Activated naive CD8-positive, alpha-beta T cell (primary cell): Measurements from ENCODE around the gene OR8B4.
"Not testable (repeated sequence)": the region's sequence is repeated elsewhere in the genome, so short reads cannot be mapped to it uniquely, and the experiment has no call there.

Experiments
- H3K27ac Mint-ChIP-seq: one replicate; pipeline ENCODE4 v1.8.0; 2021; ENCODE audit warnings: mixed read lengths
- H3K27me3 Mint-ChIP-seq: one replicate; pipeline ENCODE4 v1.8.0; 2021; ENCODE audit warnings: mixed read lengths
- H3K36me3 Mint-ChIP-seq: one replicate; pipeline ENCODE4 v1.8.0; 2021; ENCODE audit warnings: mixed read lengths
- H3K4me1 Mint-ChIP-seq: one replicate; pipeline ENCODE4 v1.8.0; 2021; ENCODE audit warnings: low read depth, mixed read lengths
- H3K4me3 Mint-ChIP-seq: one replicate; pipeline ENCODE4 v1.8.0; 2021; ENCODE audit warnings: mild to moderate bottlenecking, mixed read lengths
- H3K9me3 Mint-ChIP-seq: one replicate; pipeline ENCODE4 v1.8.0; 2021; ENCODE audit warnings: low read depth, mixed read lengths

Gene OR8B4, protein sequence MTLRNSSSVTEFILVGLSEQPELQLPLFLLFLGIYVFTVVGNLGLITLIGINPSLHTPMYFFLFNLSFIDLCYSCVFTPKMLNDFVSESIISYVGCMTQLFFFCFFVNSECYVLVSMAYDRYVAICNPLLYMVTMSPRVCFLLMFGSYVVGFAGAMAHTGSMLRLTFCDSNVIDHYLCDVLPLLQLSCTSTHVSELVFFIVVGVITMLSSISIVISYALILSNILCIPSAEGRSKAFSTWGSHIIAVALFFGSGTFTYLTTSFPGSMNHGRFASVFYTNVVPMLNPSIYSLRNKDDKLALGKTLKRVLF

DNA sequence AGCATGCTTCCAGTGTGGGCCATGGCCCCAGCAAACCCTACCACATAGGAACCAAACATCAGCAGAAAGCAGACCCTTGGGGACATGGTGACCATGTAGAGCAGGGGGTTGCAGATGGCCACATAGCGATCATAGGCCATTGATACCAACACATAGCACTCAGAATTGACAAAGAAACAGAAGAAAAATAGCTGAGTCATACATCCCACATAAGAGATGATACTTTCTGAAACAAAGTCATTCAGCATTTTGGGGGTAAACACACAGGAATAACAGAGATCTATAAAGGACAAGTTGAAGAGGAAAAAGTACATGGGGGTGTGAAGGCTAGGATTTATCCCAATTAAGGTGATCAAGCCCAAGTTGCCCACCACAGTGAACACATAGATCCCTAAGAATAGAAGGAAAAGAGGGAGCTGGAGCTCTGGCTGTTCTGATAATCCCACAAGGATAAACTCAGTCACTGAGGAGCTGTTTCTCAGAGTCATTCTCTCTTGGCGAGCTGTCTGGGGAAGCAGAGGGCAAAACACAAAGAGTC, at the start of gene OR8B4:
Gene OR8B4, minus strand, starts transcription at position 488 of the 538 bp plus-strand sequence. Its CDS starts 0 bp downstream, at position 488.
- H3K27ac Mint-ChIP-seq = no peak within 1 kb of the TSS
- H3K36me3 Mint-ChIP-seq = no peaks in the 10 kb centered on the region
- H3K9me3 Mint-ChIP-seq = peaks cover under 1% of the 10 kb centered on the region
- no peaks in the 10 kb centered on the region for H3K4me1 Mint-ChIP-seq
- H3K4me3 Mint-ChIP-seq = no peak within 1 kb of the TSS
- H3K27me3 Mint-ChIP-seq = peaks cover 5% of the 10 kb centered on the region

DNA sequence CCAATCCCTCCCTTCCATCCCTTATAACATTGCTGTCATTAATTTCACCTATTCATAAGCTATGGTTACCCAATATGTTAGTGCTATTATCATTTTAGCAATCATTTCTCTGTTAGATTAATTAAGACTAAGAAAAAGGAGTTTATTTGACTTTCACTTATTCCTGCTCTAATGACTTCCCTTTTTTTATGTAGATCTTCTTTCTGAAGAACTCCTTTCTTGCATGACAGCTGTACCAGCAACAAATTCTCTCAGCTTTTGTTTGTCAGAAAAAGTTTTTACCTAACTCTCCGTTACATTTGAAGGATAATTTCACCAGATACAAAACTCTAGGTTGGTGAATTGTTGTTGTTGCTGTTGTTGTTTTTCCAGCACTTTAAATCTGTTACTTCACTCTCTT, 49.4 kb upstream of the OR8B4 start:
- no peaks in the 10 kb centered on the region for H3K4me1 Mint-ChIP-seq
- no peak overlapping the region for H3K4me3 Mint-ChIP-seq
- H3K9me3 Mint-ChIP-seq = no peaks in the 10 kb centered on the region
- H3K36me3 Mint-ChIP-seq = no peaks in the 10 kb centered on the region
- H3K27me3 Mint-ChIP-seq = peaks cover 7% of the 10 kb centered on the region
- no peak overlapping the region for H3K27ac Mint-ChIP-seq

DNA sequence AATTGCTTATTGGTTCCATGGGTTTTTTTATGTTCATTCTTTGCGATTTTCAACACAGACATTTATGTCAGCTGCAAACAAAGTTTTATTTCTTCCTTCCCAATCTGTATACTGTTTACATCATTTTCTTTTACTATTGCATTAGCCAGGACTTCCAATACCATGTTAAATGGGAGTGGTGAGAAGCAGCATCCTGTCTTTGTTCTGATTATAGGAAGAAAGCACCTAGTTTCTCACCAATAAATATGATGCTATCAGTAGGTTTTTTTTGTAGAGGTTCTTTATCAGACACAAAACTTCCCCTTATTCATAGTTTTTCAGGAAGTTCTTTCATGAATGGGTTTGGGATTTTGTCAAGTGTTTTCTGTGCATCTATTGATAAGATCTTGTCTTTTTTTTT, 48.8 kb upstream of the OR8B4 start:
- peaks cover 6% of the 10 kb centered on the region for H3K27me3 Mint-ChIP-seq
- H3K4me1 Mint-ChIP-seq = no peaks in the 10 kb centered on the region
- H3K27ac Mint-ChIP-seq = no peak overlapping the region
- no peaks in the 10 kb centered on the region for H3K9me3 Mint-ChIP-seq
- H3K36me3 Mint-ChIP-seq = no peaks in the 10 kb centered on the region
- no peak overlapping the region for H3K4me3 Mint-ChIP-seq

DNA sequence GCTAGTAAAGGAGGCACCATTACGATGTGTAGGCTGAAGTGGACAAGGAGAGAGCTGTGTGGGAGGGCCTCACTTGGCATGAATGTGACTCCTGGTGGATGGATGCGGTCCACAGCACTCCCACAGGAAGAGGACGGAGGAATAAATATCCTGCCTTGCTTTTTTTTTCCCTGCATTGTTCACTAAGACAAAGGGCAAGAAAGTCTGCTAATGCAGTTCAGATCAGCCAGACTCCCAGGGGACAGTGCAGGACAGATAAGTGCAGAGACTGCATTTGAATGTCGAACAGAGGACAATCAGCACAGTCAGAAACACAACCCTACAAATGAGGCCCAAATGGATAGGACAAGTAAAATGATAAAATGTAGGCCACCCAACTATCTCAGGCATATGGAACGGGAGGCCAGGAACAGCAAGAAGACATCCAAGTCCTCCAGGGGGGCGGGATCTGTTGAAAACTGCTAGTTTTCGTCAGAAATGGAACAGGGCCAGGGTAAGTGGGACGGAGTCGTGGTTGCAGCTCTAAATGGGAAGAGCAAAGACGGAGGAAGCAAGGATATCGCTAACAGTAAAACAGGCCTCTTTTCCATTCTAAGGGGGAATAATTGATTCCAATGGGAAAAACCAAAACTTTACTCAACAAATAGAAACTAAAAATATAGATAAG, 46.0 kb upstream of the OR8B4 start:
- no peaks in the 10 kb centered on the region for H3K36me3 Mint-ChIP-seq
- H3K4me1 Mint-ChIP-seq = no peaks in the 10 kb centered on the region
- H3K27me3 Mint-ChIP-seq = peaks cover 3% of the 10 kb centered on the region
- H3K27ac Mint-ChIP-seq = no peak overlapping the region
- H3K4me3 Mint-ChIP-seq = no peak overlapping the region
- no peaks in the 10 kb centered on the region for H3K9me3 Mint-ChIP-seq

DNA sequence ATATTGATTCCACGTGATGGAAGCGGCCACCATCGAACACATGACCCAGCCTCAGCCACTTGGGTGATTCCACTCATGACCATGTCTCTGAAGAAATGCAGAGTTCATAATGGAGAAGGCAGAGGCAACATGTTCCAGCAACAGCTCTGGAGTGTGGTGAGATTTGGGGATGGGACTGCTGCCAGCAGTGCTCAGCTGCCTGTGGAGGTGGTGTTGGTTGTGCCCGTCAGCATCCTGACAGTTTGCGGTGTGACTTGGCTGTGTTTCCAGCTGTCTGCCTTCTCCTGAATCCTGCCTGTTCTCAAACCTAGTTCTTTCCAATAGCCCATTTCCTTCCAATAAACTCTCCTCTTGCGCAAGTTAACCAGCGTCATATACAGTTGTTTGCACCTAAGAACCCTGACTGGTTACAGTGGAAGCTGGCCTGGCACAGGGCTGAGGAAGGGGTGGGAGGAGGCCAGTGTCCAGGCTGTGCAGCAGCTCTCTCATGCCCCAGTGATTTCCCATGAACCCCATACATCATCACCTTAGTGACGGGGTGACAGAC, 42.8 kb upstream of the OR8B4 start:
- Mint-ChIP-seq H3K9me3 (no peaks in the 10 kb centered on the region), H3K36me3 (no peaks in the 10 kb centered on the region), H3K27ac (no peak overlapping the region), H3K4me3 (no peak overlapping the region), H3K27me3 (peaks cover 2% of the 10 kb centered on the region), H3K4me1 (no peaks in the 10 kb centered on the region)

DNA sequence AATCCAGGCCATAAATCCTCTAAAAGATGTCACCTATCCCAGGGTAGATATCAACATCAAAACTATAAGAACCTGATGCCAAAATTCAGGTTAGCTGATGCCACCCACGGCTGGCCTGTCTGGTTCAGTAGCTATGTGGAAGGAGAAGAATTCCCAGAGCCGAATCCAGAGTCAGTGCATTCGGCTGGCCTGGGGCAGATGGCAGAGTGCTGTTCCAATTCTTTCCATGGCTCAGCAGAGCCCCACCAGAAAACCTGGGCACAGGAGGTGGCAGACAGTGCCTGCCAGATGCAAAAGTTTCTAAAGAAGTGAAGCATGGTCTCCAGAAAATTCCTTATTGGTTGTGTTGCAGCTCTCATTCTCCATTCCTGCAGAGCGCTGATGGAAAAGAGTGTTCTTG, 40.7 kb upstream of the OR8B4 start:
- Mint-ChIP-seq H3K36me3 (no peaks in the 10 kb centered on the region), H3K4me3 (no peak overlapping the region), H3K27me3 (peaks cover 2% of the 10 kb centered on the region), H3K27ac (no peak overlapping the region), H3K9me3 (no peaks in the 10 kb centered on the region), H3K4me1 (no peaks in the 10 kb centered on the region)

DNA sequence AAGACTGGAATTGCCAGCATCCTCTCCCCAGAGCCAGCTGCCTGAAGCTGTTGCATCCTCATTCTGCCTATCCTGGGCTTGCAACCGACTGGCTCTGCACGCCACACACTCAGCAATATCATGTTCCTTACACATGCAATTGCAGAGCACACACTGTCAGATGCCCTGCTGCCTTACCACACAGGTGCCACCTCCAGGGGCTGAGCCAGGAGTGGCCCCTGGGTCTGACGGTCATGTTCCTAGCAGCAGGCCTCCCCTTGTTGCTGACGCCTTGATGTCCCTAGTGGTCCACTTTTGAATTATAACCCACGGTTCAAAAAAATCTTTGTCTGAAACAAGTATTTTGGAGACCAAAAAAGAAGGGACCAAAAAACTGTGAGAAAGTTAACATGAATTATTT, 39.3 kb upstream of the OR8B4 start:
- Mint-ChIP-seq H3K9me3 (no peaks in the 10 kb centered on the region), H3K27ac (no peak overlapping the region), H3K36me3 (no peaks in the 10 kb centered on the region), H3K4me1 (no peaks in the 10 kb centered on the region), H3K27me3 (peaks cover 2% of the 10 kb centered on the region), H3K4me3 (no peak overlapping the region)

DNA sequence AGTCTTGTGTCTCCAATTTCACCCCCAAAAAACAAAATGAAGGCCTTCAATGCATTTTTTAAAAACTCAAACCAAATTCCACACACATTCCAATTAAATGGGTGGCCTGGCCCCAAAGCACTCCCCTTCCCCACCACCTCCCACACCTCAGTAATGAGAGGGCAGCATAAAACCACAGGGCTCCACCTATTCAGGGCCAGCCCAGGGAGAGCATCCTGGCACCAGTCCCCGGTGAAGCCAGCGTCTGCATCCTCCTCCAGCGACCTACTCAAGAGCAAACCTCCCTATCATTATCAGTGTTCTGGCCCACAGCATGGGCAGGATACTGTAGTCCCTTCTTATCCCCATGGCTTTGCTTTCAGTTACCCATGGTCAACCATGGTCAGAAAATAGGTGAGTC, 38.7 kb upstream of the OR8B4 start:
- Mint-ChIP-seq H3K4me3 (no peak overlapping the region), H3K9me3 (no peaks in the 10 kb centered on the region), H3K27me3 (peaks cover 2% of the 10 kb centered on the region), H3K27ac (no peak overlapping the region), H3K36me3 (no peaks in the 10 kb centered on the region), H3K4me1 (no peaks in the 10 kb centered on the region)

DNA sequence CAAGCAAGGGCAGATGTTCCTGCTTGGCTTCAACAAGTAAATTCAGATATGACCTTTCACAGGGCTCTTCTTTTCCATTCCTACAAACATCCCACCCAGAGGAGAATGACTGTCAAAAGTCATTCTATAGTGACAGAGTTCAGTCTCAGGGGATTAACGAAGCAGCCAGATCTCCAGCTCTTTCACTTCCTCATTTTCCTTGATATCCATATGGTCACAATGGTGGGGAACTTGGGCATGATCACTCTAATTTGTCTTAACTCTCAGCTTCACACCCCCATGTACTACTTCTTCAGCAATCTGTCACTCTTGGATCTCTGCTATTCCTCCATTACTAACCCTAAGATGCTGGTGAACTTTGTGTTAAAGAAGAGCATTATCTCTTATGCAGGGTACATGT, 35.8 kb upstream of the OR8B4 start:
- H3K27me3 Mint-ChIP-seq = peaks cover 2% of the 10 kb centered on the region
- no peaks in the 10 kb centered on the region for H3K4me1 Mint-ChIP-seq
- H3K36me3 Mint-ChIP-seq = no peaks in the 10 kb centered on the region
- H3K9me3 Mint-ChIP-seq = no peaks in the 10 kb centered on the region
- no peak overlapping the region for H3K4me3 Mint-ChIP-seq
- no peak overlapping the region for H3K27ac Mint-ChIP-seq

DNA sequence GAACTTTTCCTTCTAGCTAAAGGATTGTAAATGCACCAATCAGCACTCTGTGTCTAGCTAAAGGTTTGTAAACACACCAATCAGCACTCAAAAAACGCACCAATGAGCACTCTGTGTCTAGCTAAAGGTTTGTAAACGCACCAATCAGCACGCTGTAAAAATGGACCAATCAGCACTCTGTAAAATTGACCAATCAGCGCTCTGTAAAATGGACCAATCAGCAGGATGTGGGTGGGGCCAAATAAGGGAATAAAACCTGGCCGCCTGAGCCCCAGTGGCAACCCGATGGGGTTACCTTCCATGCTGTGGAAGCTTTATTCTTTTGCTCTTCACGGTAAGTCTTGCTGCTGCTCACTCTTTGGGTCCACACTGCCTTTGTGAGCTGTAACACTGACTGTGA, 34.7 kb upstream of the OR8B4 start:
- H3K4me3 Mint-ChIP-seq, H3K27ac Mint-ChIP-seq, H3K9me3 Mint-ChIP-seq, H3K4me1 Mint-ChIP-seq, H3K27me3 Mint-ChIP-seq, H3K36me3 Mint-ChIP-seq: not testable (repeated sequence)

DNA sequence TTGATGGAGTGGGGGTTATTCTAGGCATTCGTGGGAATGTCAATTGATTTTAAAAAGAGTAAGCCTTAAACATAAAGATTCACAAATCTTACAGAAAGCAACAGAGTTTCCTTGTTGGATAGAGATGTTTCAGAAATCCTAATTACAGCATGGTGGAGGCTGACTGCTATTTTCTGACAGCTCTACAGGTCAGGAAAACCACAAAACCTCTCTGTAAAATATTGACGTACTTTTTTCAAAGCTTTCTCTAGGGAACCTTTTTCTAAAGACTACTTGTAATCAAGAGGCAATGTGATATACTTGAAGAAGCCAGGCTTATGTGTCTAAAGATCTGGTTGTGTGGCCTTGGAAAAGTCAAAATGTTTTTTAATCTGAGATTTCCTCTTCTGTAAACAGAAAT, 29.9 kb upstream of the OR8B4 start:
- H3K27me3 Mint-ChIP-seq = peaks cover 2% of the 10 kb centered on the region
- H3K27ac Mint-ChIP-seq = no peak overlapping the region
- no peaks in the 10 kb centered on the region for H3K9me3 Mint-ChIP-seq
- no peaks in the 10 kb centered on the region for H3K36me3 Mint-ChIP-seq
- H3K4me1 Mint-ChIP-seq = no peaks in the 10 kb centered on the region
- no peak overlapping the region for H3K4me3 Mint-ChIP-seq

DNA sequence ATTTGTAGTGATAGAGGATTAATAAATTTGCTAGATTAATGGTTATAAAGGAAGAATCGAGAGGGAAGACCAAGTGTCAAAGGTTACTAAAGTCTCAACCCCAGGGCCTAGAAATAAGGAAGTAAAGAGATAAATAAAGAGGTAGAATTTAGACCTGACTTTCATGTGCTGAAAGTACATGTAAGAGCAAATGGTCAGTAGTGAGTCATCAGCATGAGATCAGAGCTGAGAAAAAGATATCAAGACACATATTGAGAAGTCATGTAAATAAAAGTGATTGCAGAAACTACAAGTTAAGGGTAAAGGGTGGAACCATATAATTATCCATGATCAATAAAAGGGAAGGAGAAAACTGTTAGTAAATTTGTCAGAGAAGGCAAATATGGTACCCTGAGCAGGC, 22.2 kb upstream of the OR8B4 start:
- Mint-ChIP-seq H3K4me1 (no peaks in the 10 kb centered on the region), H3K27me3 (peaks cover 13% of the 10 kb centered on the region), H3K9me3 (peaks cover 4% of the 10 kb centered on the region), H3K4me3 (no peak overlapping the region), H3K27ac (no peak overlapping the region), H3K36me3 (no peaks in the 10 kb centered on the region)

DNA sequence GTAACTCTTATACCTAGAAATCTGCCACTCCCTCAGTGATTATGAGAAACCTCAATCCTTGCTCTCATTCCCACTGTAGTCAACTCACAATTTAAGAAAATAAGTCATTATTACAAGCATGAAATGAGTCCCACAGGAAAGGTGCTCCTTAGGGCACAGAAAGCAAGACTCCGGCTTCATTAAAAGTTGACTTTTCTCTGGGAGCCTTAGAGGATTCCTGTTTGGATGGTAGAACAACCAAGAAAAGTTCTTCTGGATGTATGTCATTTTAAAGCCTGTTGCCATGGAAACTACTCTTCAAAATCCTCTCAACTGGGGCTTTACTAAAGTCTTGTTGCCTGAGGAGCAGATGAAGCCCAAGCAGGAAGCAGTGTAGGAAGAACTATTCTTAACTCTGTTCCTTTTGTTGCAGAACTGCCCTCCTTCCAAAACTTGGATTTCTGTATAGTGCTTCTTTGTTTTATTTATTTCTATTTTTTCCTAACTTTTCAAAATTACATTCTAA, 21.0 kb upstream of the OR8B4 start, which contains the start of gene OR8B8:
Gene OR8B8, minus strand, starts transcription at position 51 of the 505 bp plus-strand sequence. CDS start 4,611 bp downstream, outside the sequence.
- H3K4me3 Mint-ChIP-seq = no peak within 1 kb of the TSS
- H3K9me3 Mint-ChIP-seq = peaks cover 4% of the 10 kb centered on the region
- H3K36me3 Mint-ChIP-seq = no peaks in the 10 kb centered on the region
- peaks cover 11% of the 10 kb centered on the region for H3K27me3 Mint-ChIP-seq
- H3K27ac Mint-ChIP-seq = no peak within 1 kb of the TSS
- H3K4me1 Mint-ChIP-seq = no peaks in the 10 kb centered on the region

DNA sequence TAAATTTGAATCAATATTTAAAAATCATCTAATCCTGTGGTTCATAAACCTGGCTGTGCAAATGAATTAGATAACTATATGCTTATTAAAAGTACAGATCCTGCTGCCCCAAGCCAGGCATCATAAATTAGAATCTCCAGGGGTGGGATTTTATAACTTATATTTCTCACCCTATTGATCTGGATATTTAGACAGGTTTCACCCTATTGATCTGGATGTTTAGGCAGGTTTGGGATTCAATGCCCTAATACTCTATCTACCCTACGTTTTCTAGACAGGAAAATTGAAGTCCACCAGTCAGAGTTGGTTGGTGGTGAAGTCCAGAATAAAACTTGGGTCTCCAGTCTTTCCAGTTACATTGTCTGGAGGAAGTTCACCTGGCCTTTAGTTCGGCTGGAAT, 18.2 kb upstream of the OR8B4 start:
- Mint-ChIP-seq H3K9me3 (peaks cover 4% of the 10 kb centered on the region), H3K4me1 (no peaks in the 10 kb centered on the region), H3K4me3 (no peak overlapping the region), H3K27ac (no peak overlapping the region), H3K27me3 (peaks cover 15% of the 10 kb centered on the region), H3K36me3 (no peaks in the 10 kb centered on the region)

DNA sequence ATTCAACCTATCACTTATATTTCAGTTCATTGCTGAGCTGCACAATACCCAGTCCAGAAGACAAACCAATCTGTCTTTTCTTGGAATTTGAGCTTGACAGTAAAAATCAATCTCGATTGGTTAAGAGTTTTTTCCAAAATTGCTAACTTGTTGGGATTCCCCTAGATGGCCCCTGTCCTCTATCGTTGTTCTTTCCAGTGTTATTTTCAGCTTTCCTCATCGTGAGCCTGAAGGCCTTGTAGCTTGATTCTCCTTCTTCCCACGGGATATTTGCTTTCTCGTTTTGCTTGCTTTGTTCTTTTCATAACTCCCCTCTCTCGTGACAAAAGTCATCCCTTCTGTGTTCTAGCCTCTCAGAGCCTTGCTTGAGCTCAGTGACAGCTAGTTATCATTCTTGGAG, 17.8 kb upstream of the OR8B4 start:
- Mint-ChIP-seq H3K36me3 (no peaks in the 10 kb centered on the region), H3K27me3 (peaks cover 15% of the 10 kb centered on the region), H3K27ac (no peak overlapping the region), H3K4me1 (no peaks in the 10 kb centered on the region), H3K9me3 (peaks cover 4% of the 10 kb centered on the region), H3K4me3 (no peak overlapping the region)
